GM23248 (cell line): ENCODE data around the gene FEM1B.

Experiments used
- EZH2 ChIP-seq: fragments of 200-600 bp; sonication (generic); IDR thresholded peaks from 2 replicates; pipeline ENCODE4 v1.6.1; 2018; ENCODE audit warnings: antibody characterized with exemption, mild to moderate bottlenecking; ENCODE audit not compliant: insufficient read depth, poor library complexity, severe bottlenecking
- EZH2phosphoT487 ChIP-seq: fragments of 200-600 bp; sonication (generic); IDR thresholded peaks from 2 replicates; pipeline ENCODE4 v1.6.1; 2018; ENCODE audit warnings: antibody characterized with exemption, moderate library complexity, mild to moderate bottlenecking, low read depth; ENCODE audit not compliant: insufficient read depth

- TF ChIP-seq EZH2 = no peak
- no peak for TF ChIP-seq EZH2phosphoT487
These were observed 32.7 kb downstream of the FEM1B start for GRCh38 chr15:68310178-68310803.
